NCI-H526 (cell line): ENCODE results near the gene GEN1.
"Not testable (repeated sequence)": the region's sequence is repeated elsewhere in the genome, so short reads cannot be mapped to it uniquely, and the experiment has no call there.

Source experiments
- DNase-seq, 2 experiments: peaks; one replicate each; lab custom pipeline; 2025; lab: John Stamatoyannopoulos, UW

The GEN1 gene

GRCh38 chr2:17823646-17824045 is 69.7 kb downstream of the GEN1 start:
- DNase-seq, result not testable (repeated sequence)

GRCh38 chr2:17827316-17827715 is 73.4 kb downstream of the GEN1 start:
- DNase-seq, result no peak

GRCh38 chr2:17827785-17828184 is 73.8 kb downstream of the GEN1 start:
- no peak for DNase-seq

GRCh38 chr2:17830053-17831034 is 76.4 kb downstream of the GEN1 start:
- peak; percentile 63 to 84 for DNase-seq

GRCh38 chr2:17835516-17835915 is 81.6 kb downstream of the GEN1 start:
- DNase-seq, result no peak
